ENCODE results near the gene CNP. TPM values are rescaled to one million over a fixed set of nuclear protein-coding genes. Genes with fewer than 3 reads are reported as not detected.

Gene CNP
- total RNA-seq, 1 donor from 2014 or later = 45.2 TPM

GRCh38 chr17:41942626-41943373, 23.8 kb upstream of the CNP start:
- no peak for DNase-seq

GRCh38 chr17:41943492-41943891, 23.1 kb upstream of the CNP start:
- no peak for DNase-seq

- DNase-seq = no peak
Observed at GRCh38 chr17:41944943-41945342, 21.7 kb upstream of the CNP start.

- no peak for DNase-seq
Observed at GRCh38 chr17:41948762-41949460, 17.7 kb upstream of the CNP start.

- DNase-seq = no peak
Observed at GRCh38 chr17:41956522-41956921, 10.1 kb upstream of the CNP start.

GRCh38 chr17:41957031-41957868, 9.3 kb upstream of the CNP start:
- DNase-seq = no peak

- DNase-seq = no peak
Observed at GRCh38 chr17:41957869-41958439, 8.6 kb upstream of the CNP start.

GRCh38 chr17:41959030-41959335, 7.6 kb upstream of the CNP start:
- DNase-seq = no peak

GRCh38 chr17:41959336-41960095, 7.1 kb upstream of the CNP start:
- DNase-seq = peak; percentile 61

- no peak for DNase-seq
Observed at GRCh38 chr17:41962111-41962510, 4.5 kb upstream of the CNP start.

GRCh38 chr17:41962768-41963434, 3.7 kb upstream of the CNP start:
- peak; percentile 93 for DNase-seq

- DNase-seq = peak; percentile 72
Observed at GRCh38 chr17:41965694-41966462, 717 bp upstream of the CNP start.

- DNase-seq = peak; percentile 45
Observed at GRCh38 chr17:41967141-41967920, 736 bp downstream of the CNP start.

GRCh38 chr17:41967921-41968578, 1.5 kb downstream of the CNP start:
- no peak for DNase-seq

- no peak for DNase-seq
Observed at GRCh38 chr17:41968676-41969075, 2.1 kb downstream of the CNP start.

GRCh38 chr17:41970901-41971331, 4.3 kb downstream of the CNP start:
- DNase-seq = no peak

- no peak for DNase-seq
Observed at GRCh38 chr17:41971721-41972523, 5.3 kb downstream of the CNP start.

Data from tongue (tissue), 2 donors.